DMS153 (cell line): Measurements from ENCODE around the gene FOXQ1.
"Not testable (repeated sequence)": the region's sequence is repeated elsewhere in the genome, so short reads cannot be mapped to it uniquely, and the experiment has no call there.

ENCODE experiments used
- DNase-seq: peaks from one replicate; lab custom pipeline; 2025; lab: John Stamatoyannopoulos, UW

The FOXQ1 gene

DNA sequence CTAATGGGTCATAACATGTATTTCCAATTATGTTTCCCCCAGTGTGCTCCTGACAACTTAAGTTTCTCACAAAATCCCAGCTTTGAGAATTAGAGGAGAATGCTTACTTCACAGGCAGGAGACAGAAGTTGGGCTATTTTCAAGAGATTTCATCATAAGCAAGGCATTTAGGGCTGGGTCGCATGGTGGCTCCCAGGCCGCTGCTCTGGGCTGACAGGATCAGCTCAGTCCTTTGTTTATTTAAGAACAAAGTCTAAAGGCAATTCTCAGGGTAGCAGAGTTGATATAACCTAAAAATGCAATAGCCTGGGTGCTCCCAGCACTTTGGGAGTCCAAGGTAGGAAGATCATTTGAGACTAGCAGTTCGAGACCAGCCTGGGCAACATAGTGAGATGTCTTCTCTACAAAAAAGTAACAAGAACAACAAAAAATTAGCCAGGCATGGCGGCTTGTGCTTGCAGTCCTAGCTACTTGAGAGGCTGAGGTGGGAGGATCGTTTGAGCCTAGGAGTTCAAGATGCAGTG lies 10.9 kb downstream of the FOXQ1 start:
- DNase-seq: no peak

DNA sequence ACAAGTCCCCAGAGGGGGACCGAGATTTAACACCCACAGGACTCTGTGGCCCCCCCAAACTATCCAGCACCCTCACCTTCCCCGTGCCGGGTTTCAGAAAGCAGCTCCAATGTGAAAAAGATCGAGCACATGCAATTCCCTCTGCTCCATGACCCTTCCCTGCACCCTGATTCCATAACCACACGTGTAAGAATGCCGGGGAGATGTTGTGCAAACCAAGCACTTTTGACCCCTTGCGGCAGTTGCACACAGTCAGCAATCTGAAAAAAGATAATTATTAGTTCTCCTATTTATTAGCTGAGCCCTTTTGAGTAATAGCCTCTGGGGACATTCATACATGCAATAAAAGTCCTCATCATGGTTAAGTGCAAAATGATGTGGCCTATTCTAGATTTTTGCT lies 13.0 kb downstream of the FOXQ1 start:
- no peak for DNase-seq

DNA sequence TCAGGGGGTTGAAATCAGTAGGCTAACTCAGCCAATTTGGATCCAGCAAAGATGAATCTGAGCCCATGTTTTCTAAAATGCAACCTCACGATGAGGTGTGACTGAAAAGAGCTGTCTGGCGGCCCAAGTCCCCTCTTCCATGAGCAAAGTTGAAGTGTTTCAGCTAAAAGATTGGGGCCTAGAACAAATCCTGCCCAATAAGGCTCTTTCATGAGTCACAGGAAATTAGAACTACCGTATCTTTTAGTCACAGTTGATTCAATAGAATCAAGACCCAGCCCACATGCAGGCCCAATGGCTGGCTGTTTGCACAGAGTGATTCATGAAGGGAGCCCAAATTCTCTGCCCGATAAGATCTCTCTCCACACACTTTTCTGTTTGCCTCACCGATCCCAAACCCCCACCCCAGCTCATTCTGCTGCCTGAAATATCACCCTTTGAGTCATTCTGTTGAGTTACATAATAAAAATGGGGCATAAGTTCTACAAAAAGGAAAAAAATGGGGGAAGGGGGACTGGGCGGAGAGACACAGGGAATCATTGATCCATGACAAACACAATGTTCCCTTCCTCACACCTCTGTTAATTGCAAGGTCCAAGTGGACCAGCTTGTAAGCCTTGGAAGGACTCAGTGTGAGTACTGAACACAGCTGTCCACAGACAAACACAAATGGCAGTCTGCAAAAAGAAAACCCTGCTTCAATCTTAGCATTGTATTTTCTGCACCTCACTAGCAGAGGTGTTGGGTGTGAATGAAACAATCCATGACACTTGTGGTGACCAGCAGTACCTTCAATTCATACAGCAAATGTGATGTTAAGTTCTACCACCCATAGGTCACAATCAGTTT lies 13.8 kb downstream of the FOXQ1 start:
- DNase-seq: no peak

DNA sequence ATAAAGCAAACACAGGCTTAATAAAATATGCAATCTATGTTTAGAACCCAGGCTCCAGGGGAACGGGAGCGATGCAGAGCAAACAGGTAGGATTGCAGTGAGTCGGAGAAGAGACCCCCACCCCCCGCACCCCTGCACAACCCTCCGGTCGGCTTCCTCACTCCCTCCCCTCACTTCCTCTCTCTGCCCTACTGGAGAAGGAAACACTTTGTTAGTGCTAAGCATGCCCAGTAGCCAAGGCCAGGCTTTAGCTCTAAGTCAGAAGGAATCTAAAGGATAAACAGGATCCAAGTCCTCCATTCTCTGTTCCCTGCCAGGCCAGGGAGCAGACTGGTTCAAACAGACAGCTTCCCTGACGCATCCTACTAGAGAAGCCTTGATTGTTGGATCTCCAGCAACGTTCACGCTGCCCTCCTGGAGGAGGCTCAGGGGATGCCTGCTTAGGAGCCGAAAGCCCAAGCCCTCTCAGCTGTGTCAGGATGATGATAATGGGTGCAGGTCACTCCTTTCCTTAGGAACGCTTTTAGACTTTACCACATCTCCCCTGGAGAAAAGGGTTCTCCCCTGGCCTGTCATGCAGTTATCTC lies 14.7 kb downstream of the FOXQ1 start:
- DNase-seq: no peak

DNA sequence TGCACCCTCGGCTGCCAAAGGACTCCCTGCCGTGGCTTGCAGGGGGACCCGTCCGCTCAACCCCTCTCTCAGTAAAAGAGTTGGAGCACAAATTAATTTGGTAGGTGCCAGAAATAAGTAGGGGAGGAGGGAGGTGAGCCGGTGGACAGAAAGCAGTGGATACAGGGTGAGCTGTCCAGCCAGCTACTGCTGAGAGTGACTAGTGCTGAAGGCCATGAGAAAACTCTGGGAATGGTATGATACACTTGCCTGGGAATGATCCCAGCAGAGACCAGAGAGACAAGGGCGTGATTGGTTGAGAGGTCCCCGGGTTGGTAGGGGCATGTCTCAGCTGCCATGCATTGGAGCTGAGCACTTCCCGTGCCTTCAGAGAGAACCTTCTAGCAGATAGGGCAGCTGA lies 15.7 kb downstream of the FOXQ1 start:
- DNase-seq: no peak

DNA sequence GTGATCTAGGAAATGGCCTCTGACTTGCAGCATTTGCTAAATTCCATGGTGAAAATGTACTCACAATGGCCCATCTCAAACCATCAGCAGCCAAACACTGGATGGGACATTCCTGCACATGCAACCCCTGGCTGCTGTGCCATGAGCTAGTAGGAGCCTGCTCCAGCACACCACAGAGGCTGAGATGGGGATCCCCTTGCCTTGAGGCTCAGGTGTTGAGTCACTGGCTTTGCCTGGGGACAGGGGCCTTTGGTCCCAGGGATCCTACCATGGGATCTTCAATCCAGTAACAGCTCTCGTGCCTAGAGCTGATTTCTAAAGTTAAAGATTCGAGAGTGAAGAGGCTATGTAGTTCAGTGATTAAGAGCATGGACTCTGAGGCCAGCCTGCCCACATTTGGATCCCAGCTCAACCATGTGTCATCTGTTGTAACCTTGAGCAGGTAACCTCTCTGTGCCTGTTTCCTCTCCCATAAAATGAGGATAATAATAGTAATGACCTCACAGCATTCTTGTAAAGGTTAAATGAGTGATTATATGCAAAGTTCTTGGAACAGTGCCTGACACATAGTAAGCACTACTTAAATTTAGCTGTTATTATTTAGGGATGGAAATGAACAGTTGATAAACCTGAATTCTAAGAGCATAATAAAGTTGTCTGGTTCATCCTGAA lies 16.4 kb downstream of the FOXQ1 start:
- no peak for DNase-seq

DNA sequence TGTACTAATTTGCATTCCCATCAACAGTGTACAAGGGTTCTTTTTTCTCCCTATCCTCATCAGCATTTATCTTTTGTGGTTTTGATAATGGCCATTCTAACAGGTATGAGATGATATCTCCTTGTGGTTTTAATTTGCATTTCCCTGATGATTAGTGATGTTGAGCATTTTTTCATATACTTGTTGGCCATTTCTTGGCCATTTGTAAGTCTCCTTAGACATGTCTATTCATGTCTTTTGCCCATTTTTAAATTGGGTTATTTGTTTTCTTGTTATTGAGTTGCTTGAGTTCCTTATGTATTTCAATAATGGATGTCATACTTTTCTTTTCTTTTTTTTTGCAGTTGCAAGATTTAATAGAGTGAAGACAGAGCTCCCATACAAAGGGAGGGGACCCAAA lies 17.8 kb downstream of the FOXQ1 start:
- no peak for DNase-seq

DNA sequence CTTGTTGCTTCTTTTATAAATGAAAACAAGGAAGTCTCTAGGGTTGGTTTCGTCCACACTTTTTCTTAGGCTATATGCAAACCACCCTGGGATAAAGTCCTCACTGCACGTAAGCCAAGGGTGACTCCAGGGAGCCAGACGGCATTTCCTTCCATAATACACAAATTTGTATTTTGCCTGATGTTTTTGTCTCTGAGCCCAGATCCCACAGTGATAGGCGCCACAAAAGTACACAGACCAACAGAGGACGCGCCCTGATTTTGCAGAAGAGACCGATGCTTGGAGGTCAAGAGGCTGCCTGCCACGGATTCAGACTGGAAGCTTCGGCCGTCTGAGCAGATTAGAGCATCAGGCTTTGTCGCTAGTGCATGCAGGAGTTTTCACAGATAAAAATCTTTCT lies 22.8 kb downstream of the FOXQ1 start:
- DNase-seq: no peak

DNA sequence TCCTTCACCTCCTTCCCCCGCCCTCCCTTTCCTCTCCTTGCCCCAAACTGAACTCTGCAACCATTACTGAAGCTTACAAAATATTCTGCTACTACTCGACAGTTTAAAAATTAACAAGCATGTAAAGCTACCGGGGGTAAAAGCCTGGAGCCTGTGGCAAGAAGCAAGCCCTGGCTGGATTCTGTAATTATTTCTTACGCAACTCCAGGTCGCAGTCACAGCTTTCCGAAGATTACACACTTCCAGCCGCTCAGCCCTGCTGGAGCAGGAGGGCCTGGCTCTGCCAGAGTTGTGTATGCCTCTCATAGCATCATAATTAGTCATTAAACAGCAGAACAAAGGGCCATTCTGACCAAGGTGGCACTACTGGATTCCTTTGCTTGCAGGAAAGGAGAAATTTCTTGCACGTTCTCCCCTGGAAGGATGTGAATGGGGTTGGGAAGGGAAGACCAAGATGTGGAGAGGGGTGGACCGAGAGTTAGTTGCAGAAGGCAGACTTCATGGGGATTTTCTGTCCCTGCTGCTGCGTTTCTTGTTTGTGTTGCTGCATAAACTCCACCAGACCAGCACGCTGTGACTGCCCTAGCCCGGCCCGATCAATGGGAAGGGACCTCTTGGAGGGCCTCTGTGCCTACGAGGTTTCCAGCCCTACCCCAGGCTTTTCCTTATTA lies 23.6 kb downstream of the FOXQ1 start:
- DNase-seq: no peak

DNA sequence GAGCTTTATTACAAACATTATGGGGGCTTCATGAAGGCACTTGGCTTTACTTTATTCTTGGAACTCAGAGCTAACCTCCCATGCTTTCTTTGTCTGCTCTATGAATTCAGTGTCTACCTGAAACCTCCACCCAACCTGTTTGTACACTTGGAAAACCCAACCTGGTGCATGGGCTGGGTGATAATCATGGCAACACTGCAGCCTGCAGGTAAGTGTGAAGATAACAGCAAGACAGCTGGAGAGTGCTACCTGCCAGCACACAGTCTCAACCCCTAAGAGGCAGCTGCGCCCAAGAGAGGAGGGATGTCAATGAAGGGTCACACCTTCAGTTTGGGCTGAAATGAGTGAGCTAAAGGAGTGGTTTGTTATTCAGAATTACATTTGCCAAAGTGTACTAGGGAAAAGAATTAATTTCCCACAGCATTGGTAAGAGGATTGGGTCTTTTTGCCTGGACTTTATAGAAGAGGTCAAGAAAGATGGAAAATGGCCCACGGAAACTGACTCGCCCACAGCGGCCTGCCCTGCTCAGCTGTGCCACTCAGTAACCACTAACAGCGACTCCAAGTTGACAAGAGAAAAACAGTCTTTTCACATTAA lies 24.4 kb downstream of the FOXQ1 start:
- no peak for DNase-seq

DNA sequence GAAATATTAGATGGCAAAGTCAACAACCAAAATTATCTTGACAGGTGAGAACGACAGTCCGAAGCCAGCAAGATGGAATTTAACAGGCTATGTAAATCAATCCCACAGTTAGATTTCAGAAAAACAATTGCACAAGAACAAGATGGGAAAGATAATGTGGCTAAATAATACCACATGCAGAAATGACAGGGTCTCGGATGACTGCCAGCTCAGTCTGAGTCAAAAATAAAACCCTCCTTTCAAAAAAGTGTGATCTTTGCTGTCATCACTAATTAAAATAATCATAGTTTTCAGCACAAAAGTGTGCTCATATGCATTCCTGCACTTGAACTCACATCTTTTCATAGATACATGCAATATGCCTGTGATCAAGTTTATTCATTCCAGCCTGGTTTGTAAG lies 25.9 kb downstream of the FOXQ1 start:
- DNase-seq: no peak

DNA sequence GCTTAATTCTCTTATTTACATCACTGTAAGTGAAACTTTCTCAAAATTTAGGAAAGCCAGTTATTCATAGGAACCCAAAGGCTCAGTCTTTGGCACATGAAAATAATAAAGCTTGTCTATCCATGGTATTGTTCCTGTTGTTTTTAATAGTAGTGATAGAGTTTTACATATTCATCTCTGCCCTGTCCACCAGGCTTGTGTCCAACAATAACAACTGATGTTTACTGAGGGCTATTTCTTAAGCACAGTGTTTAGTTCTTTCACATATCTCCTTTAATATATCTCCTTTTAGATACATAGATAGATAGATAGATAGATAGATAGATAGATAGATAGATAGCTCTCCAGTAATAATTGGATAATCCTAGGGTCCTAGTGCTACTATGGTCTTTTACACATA lies 34.2 kb downstream of the FOXQ1 start:
- no peak for DNase-seq

DNA sequence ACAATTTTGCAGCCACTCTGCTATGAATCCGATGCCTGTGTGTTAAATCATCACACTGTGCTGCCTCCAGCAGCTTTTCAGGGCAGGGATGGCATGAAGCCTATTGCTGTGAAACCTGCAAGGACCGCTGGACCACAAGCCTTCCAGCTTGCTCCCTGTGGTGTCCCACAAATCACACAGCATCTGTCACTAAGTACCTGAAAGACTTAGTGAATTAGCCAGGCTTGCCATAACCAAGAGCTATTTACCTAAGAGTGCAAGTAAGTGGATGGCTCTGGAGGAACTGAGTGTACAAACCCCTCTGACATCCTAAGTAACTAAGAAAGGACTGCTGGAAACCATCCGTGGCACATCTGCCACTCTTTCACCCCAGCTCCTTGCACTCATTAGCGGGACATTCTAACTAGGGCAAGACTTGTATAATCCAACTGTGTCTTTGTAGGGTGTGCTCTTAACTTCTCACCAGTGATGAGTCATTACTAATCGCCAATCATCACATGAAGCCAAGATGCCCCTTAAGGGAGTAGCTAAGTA lies 34.7 kb downstream of the FOXQ1 start:
- DNase-seq: no peak

DNA sequence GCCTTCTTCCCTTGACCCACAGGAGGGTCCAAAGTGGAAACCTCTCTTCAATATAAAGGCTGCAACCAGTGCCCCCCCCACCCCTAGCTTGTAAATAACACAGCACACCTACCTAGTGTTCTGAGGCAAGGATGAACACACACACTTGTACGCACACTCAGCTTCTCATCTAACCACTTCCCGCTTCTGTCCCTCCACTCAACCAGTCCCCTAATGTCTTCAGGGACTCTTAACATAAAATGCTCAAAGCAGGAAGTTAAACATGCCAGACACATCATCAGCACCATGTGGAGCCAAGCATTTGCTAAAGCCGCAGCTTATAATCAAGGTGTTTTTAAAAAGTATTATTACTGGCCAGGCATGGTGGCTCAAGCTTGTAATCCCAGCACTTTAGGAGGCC lies 35.3 kb downstream of the FOXQ1 start:
- no peak for DNase-seq

DNA sequence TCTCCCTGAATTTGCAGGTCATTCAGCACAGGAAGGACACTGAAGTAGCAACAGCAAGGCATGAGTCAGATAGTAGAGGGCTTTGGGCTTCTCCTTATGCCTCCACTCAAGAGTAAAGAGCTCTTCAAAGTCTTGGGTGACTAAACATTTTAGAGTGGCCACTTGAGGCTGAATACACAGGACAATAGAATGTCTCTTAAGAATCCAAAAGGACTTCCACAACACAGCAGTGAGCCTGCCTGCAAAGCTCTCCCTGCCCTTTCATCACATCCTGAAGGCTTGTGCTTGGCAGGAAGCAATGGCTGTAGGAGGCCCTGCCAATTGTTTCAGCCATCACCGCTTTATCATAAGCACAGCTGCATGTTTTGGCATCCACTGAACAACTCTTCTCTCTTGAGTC lies 36.8 kb downstream of the FOXQ1 start:
- no peak for DNase-seq

DNA sequence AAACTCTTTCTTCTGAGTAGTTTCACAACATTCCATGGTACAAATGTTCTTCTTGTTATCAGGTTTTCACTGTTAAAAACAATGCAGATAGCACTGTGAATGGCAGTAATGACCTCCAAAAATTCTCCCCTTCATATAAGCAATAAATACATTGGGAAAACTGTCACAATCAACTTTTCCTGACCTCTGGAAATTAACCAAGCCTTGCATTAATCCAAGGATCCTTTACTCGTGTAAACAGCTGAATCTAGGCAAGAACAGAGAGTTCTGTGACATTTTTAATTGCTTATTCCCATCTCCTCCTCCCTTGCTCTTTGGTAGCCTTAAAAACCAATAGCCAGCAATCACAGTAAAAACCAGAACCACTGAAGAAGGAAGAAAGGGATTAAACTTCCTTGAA lies 37.8 kb downstream of the FOXQ1 start:
- no peak for DNase-seq

DNA sequence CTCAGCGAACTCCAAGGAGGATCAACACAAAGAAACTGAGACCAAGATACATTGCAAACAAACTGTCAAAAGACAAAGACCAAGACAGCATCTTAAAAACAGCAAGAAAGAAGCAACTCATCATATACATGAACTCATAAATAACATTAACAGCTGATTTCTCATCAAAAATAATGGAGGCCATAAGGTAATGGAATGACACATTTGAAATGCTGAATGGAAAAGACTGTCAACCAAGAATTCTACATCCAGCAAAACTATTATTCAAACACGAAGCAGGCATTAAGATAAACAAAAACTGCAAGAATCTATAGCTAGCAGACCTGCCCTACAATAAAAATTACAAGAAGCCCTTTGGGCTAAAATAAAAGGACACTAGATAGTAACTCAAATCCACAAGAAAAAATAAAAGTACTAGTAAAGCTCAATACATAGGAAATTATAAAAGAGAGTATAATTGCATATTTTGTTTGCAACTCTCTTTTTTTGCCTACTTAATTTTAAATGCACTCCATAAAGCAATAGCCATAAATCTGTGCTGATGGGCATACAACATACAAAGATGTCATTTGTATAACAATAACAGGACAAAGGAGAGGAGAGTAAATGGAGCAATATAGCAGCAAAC lies 39.6 kb downstream of the FOXQ1 start:
- no peak for DNase-seq

DNA sequence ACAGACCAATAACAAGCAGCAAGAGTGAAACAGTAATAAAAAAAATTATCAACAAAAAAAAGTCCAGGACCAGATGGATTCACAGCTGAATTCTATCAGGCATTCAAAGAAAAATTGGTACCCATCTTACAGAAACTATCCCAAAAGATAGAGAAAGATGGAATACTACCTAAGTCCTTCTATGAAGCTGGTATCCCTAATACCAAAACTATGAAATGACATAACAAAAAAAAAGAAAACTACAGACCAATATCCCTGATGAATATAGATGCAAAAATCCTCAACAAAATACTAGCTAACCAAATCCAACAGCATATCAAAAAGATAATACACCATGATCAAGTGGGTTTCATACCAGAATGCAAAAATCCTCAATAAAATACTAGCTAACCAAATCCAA lies 43.2 kb downstream of the FOXQ1 start:
- DNase-seq: not testable (repeated sequence)

DNA sequence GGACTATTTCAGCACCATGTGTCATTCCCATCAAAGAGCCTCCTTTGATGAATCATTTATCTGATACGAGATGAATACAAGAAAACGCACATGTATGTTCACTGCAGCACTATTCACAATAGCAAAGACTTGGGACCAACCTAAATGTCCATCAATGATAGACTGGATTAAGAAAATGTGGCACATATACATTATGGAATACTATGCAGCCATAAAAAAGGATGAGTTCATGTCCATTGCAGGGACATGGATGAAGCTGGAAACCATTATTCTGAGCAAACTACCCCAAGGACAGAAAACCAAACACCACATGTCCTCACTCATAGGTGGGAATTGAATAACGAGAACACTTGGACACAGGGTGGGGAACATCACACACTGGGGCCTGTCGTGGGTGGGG lies 49.8 kb downstream of the FOXQ1 start:
- not testable (repeated sequence) for DNase-seq

DNA sequence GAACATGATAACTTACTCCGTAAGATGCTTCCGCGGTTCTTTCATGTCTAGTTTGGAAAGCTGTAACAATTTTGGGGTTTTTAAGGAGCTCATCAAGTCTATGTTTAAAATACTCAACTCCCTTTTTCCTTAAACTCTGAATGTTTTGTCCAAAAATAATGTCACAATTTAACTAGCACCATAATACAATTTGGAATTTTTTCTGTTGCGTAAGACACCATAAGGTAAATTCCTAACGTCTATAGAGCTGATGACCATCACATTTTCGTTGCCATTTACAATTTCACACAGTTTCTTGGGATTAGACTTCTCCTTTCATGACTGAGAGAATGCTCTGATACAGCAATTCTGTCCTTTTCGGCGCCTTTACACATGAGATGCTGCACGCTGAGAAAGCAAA lies 50.7 kb downstream of the FOXQ1 start:
- DNase-seq: no peak

DNA sequence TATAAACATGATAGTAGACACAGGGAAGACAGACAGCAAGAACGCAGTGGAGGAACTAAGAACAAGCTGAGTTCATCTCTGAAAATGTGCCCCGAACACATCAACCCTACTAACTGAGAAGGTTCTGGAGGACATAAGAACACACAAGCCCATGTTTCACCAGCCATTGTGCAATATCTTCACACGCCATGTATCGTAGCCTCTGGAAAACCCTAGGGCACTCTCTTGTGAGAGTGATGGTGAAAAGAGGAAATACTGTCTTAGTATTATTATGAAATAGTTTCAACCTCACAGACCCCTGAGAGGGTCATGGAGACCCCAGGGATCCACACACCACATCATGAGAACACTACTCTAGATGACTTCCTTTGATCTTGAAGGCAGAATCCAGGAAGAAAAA lies 51.4 kb downstream of the FOXQ1 start:
- no peak for DNase-seq
